HUES48 (cell line): ENCODE results near the gene LRRC71.

Source experiments
- H3K27ac ChIP-seq: one replicate; pipeline ENCODE4 v1.7.0; 2013; ENCODE audit warnings: low read depth, low read length, inconsistent platforms
- H3K27me3 ChIP-seq: 2 replicates; pipeline ENCODE4 v1.6.1; 2013; ENCODE audit warnings: mild to moderate bottlenecking, low read length; ENCODE audit not compliant: control insufficient read depth, insufficient read depth
- H3K36me3 ChIP-seq: 2 replicates; pipeline ENCODE4 v1.6.1; 2013; ENCODE audit warnings: low read length; ENCODE audit not compliant: control insufficient read depth, insufficient read depth
- H3K4me1 ChIP-seq: 2 replicates; pipeline ENCODE4 v1.6.1; 2013; ENCODE audit warnings: mild to moderate bottlenecking, low read length; ENCODE audit not compliant: control insufficient read depth, insufficient read depth
- H3K4me3 ChIP-seq: 2 replicates; pipeline ENCODE4 v1.5.1; 2013; ENCODE audit warnings: mild to moderate bottlenecking, low read depth, low read length
- H3K9ac ChIP-seq: 2 replicates; pipeline ENCODE4 v1.6.1; 2013; ENCODE audit warnings: mild to moderate bottlenecking, low read depth, low read length, moderate library complexity
- H3K9me3 ChIP-seq: 2 replicates; pipeline ENCODE4 v1.6.1; 2013; ENCODE audit warnings: low read length; ENCODE audit not compliant: control insufficient read depth, insufficient read depth

The LRRC71 gene

GRCh38 chr1:156898971-156899664 lies 21.3 kb upstream of the LRRC71 start:
- H3K27me3 ChIP-seq, result peaks cover 15% of the 10 kb centered on the region
- no peaks in the 10 kb centered on the region for H3K36me3 ChIP-seq
- H3K4me1 ChIP-seq, result peaks cover 7% of the 10 kb centered on the region
- no peak overlapping the region for H3K9ac ChIP-seq
- H3K27ac ChIP-seq, result no peak overlapping the region
- H3K9me3 ChIP-seq, result no peaks in the 10 kb centered on the region
- no peak overlapping the region for H3K4me3 ChIP-seq

- no peaks in the 10 kb centered on the region for H3K36me3 ChIP-seq
- H3K27me3 ChIP-seq, result peaks cover 5% of the 10 kb centered on the region
- H3K9me3 ChIP-seq, result no peaks in the 10 kb centered on the region
- peaks cover 7% of the 10 kb centered on the region for H3K4me1 ChIP-seq
- no peak overlapping the region for H3K27ac ChIP-seq
- H3K4me3 ChIP-seq, result no peak overlapping the region
- H3K9ac ChIP-seq, result no peak overlapping the region
Measured at GRCh38 chr1:156899956-156900718, 20.3 kb upstream of the LRRC71 start.

- Histone ChIP-seq H3K9ac (no peak overlapping the region), H3K36me3 (no peaks in the 10 kb centered on the region), H3K4me1 (peaks cover 7% of the 10 kb centered on the region), H3K4me3 (no peak overlapping the region), H3K9me3 (no peaks in the 10 kb centered on the region), H3K27ac (no peak overlapping the region), H3K27me3 (peaks cover 2% of the 10 kb centered on the region)
Measured at GRCh38 chr1:156900896-156901589, 19.4 kb upstream of the LRRC71 start.

- H3K4me1 ChIP-seq, result peaks cover 7% of the 10 kb centered on the region
- H3K27ac ChIP-seq, result no peak overlapping the region
- H3K27me3 ChIP-seq, result no peaks in the 10 kb centered on the region; the same call in none of the 2 replicates
- H3K4me3 ChIP-seq, result no peak overlapping the region
- no peaks in the 10 kb centered on the region for H3K36me3 ChIP-seq
- H3K9ac ChIP-seq, result no peak overlapping the region
- H3K9me3 ChIP-seq, result no peaks in the 10 kb centered on the region
Measured at GRCh38 chr1:156901590-156901900, 18.9 kb upstream of the LRRC71 start.

GRCh38 chr1:156901966-156902915 lies 18.2 kb upstream of the LRRC71 start:
- Histone ChIP-seq H3K9ac (no peak overlapping the region), H3K27ac (no peak overlapping the region), H3K4me3 (no peak overlapping the region), H3K9me3 (no peaks in the 10 kb centered on the region), H3K36me3 (no peaks in the 10 kb centered on the region), H3K4me1 (peaks cover 2% of the 10 kb centered on the region; the same call in 1 of the 2 replicates), H3K27me3 (no peaks in the 10 kb centered on the region; the same call in none of the 2 replicates)

GRCh38 chr1:156903328-156904091 lies 16.9 kb upstream of the LRRC71 start:
- Histone ChIP-seq H3K4me3 (no peak overlapping the region), H3K36me3 (no peaks in the 10 kb centered on the region), H3K27me3 (no peaks in the 10 kb centered on the region; the same call in none of the 2 replicates), H3K27ac (no peak overlapping the region), H3K9ac (no peak overlapping the region), H3K4me1 (no peaks in the 10 kb centered on the region), H3K9me3 (no peaks in the 10 kb centered on the region)

GRCh38 chr1:156904187-156904959 lies 16.1 kb upstream of the LRRC71 start:
- no peaks in the 10 kb centered on the region for H3K9me3 ChIP-seq
- no peak overlapping the region for H3K9ac ChIP-seq
- H3K36me3 ChIP-seq, result no peaks in the 10 kb centered on the region
- no peak overlapping the region for H3K27ac ChIP-seq
- no peaks in the 10 kb centered on the region; the same call in 1 of the 2 replicates for H3K27me3 ChIP-seq
- H3K4me3 ChIP-seq, result no peak overlapping the region
- H3K4me1 ChIP-seq, result no peaks in the 10 kb centered on the region

GRCh38 chr1:156905176-156905575 lies 15.3 kb upstream of the LRRC71 start:
- no peak overlapping the region for H3K4me3 ChIP-seq
- H3K9me3 ChIP-seq, result no peaks in the 10 kb centered on the region
- H3K4me1 ChIP-seq, result no peaks in the 10 kb centered on the region
- H3K27ac ChIP-seq, result no peak overlapping the region
- no peaks in the 10 kb centered on the region; the same call in 1 of the 2 replicates for H3K27me3 ChIP-seq
- no peak overlapping the region for H3K9ac ChIP-seq
- H3K36me3 ChIP-seq, result no peaks in the 10 kb centered on the region

- Histone ChIP-seq H3K9me3 (no peaks in the 10 kb centered on the region), H3K4me1 (peaks cover 3% of the 10 kb centered on the region), H3K4me3 (no peak overlapping the region), H3K27ac (no peak overlapping the region), H3K36me3 (no peaks in the 10 kb centered on the region), H3K27me3 (no peaks in the 10 kb centered on the region; the same call in none of the 2 replicates), H3K9ac (no peak overlapping the region)
Measured at GRCh38 chr1:156905651-156906050, 14.8 kb upstream of the LRRC71 start.
